BLaER1 treated with 17β-estradiol and CSF1 and Interleukin-3, amounts not matched to agents 10 nM and 100 nM (cell line): ENCODE measurements around the gene ZNF746.

Experiments used
- H3K27ac ChIP-seq, 11 experiments: shearing (Covaris generic); formaldehyde crosslinking; 2 replicates each; pipeline ENCODE4 v1.8.1; 2022
- H3K27me3 ChIP-seq, 11 experiments: shearing (Covaris generic); formaldehyde crosslinking; 2 replicates each; pipeline ENCODE4 v1.8.1; 2022
- H3K36me3 ChIP-seq, 11 experiments: shearing (Covaris generic); formaldehyde crosslinking; 2 replicates each; pipeline ENCODE4 v1.8.1; 2022
- H3K4me1 ChIP-seq, 10 experiments: shearing (Covaris generic); formaldehyde crosslinking; 2 replicates each; pipeline ENCODE4 v1.8.1; 2022
- H3K4me2 ChIP-seq, 11 experiments: shearing (Covaris generic); formaldehyde crosslinking; 2 replicates each; pipeline ENCODE4 v1.8.1; 2022
- H3K4me3 ChIP-seq, 10 experiments: shearing (Covaris generic); formaldehyde crosslinking; 2 replicates each; pipeline ENCODE4 v1.8.1; 2022
- H3K9ac ChIP-seq, 11 experiments: shearing (Covaris generic); formaldehyde crosslinking; 2 replicates each; pipeline ENCODE4 v1.8.1; 2022
- H3K9me3 ChIP-seq, 11 experiments: shearing (Covaris generic); formaldehyde crosslinking; replicated peaks in 1 of 11; 2 replicates each; pipeline ENCODE4 v1.8.1; 2022
- H4K20me1 ChIP-seq, 11 experiments: shearing (Covaris generic); formaldehyde crosslinking; 2 replicates each; pipeline ENCODE4 v1.8.1; 2022
- Cebpa-rat ChIP-seq, 11 experiments: shearing (Covaris generic); IDR thresholded peaks; 2 replicates each; pipeline ENCODE4 v1.8.1; 2022

Gene ZNF746

GRCh38 chr7:149432121-149432691, 65.4 kb downstream of the ZNF746 start:
- H3K27me3 ChIP-seq = no peaks in the 10 kb centered on the region
- H3K27ac ChIP-seq = no peak overlapping the region
- H4K20me1 ChIP-seq = peaks cover 0 to 38% (median 8%) of the 10 kb centered on the region in 11 experiments; a peak in 10 of 22 replicates
- no peak for TF ChIP-seq Cebpa-rat (IDR thresholded peaks at IDR 0.05)
- H3K9me3 ChIP-seq = peaks cover 0 to 21% (median 11%) of the 10 kb centered on the region in 11 experiments; a peak in 11 of 22 replicates
- H3K9ac ChIP-seq = no peak overlapping the region
- H3K36me3 ChIP-seq = peaks cover 66 to 100% (median 85%) of the 10 kb centered on the region in 11 experiments
- H3K4me3 ChIP-seq = no peak overlapping the region
- H3K4me1 ChIP-seq = peaks cover 0 to 5% (median 0%) of the 10 kb centered on the region in 10 experiments; a peak in 1 of 20 replicates
- H3K4me2 ChIP-seq = no peak overlapping the region

- peaks cover 0 to 2% (median 0%) of the 10 kb centered on the region in 10 experiments; a peak in 1 of 20 replicates for H3K4me1 ChIP-seq
- peaks cover 0 to 21% (median 11%) of the 10 kb centered on the region in 11 experiments; a peak in 11 of 22 replicates for H3K9me3 ChIP-seq
- H3K27ac ChIP-seq = no peak overlapping the region
- no peak overlapping the region for H3K9ac ChIP-seq
- no peaks in the 10 kb centered on the region for H3K27me3 ChIP-seq
- TF ChIP-seq Cebpa-rat (IDR thresholded peaks at IDR 0.05) = no peak
- peaks cover 0 to 37% (median 8%) of the 10 kb centered on the region in 11 experiments; a peak in 9 of 22 replicates for H4K20me1 ChIP-seq
- H3K36me3 ChIP-seq = peaks cover 60 to 94% (median 81%) of the 10 kb centered on the region in 11 experiments
- H3K4me3 ChIP-seq = no peak overlapping the region
- no peak overlapping the region for H3K4me2 ChIP-seq
Observed at GRCh38 chr7:149431486-149432120, 66.0 kb downstream of the ZNF746 start.

GRCh38 chr7:149430192-149430591, 67.4 kb downstream of the ZNF746 start:
- no peaks in the 10 kb centered on the region; a peak in 1 of 20 replicates for H3K4me1 ChIP-seq
- H3K27me3 ChIP-seq = peaks cover 0 to 2% (median 0%) of the 10 kb centered on the region in 11 experiments; a peak in 1 of 22 replicates
- H3K9ac ChIP-seq = no peak overlapping the region
- H3K9me3 ChIP-seq = peaks cover 0 to 21% (median 11%) of the 10 kb centered on the region in 11 experiments; a peak in 11 of 22 replicates
- H3K36me3 ChIP-seq = peaks cover 46 to 79% (median 67%) of the 10 kb centered on the region in 11 experiments
- H4K20me1 ChIP-seq = peaks cover 0 to 44% (median 8%) of the 10 kb centered on the region in 11 experiments; a peak in 9 of 22 replicates
- no peak overlapping the region for H3K4me2 ChIP-seq
- no peak overlapping the region for H3K4me3 ChIP-seq
- no peak overlapping the region for H3K27ac ChIP-seq
- no peak for TF ChIP-seq Cebpa-rat (IDR thresholded peaks at IDR 0.05)

GRCh38 chr7:149427893-149428292, 69.7 kb downstream of the ZNF746 start:
- Histone ChIP-seq H3K36me3 (peaks cover 23 to 56% (median 44%) of the 10 kb centered on the region in 11 experiments), H3K9me3 (peaks cover 0 to 14% (median 10%) of the 10 kb centered on the region in 11 experiments; a peak in 11 of 22 replicates)
- no peak for TF ChIP-seq Cebpa-rat (IDR thresholded peaks at IDR 0.05)

GRCh38 chr7:149427096-149427680, 70.4 kb downstream of the ZNF746 start:
- Histone ChIP-seq H3K4me3 (no peak overlapping the region), H3K27me3 (peaks cover 18 to 32% (median 24%) of the 10 kb centered on the region in 11 experiments), H4K20me1 (peaks cover 0 to 52% (median 8%) of the 10 kb centered on the region in 11 experiments; a peak in 9 of 22 replicates), H3K36me3 (peaks cover 15 to 49% (median 37%) of the 10 kb centered on the region in 11 experiments), H3K9me3 (peaks cover 0 to 7% (median 3%) of the 10 kb centered on the region in 11 experiments; a peak in 10 of 22 replicates), H3K27ac (no peak overlapping the region), H3K4me1 (peaks cover 0 to 8% (median 6%) of the 10 kb centered on the region in 10 experiments; a peak in 11 of 20 replicates), H3K9ac (no peak overlapping the region), H3K4me2 (no peak overlapping the region)
- no peak for TF ChIP-seq Cebpa-rat (IDR thresholded peaks at IDR 0.05)

More at GRCh38 chr7:149427893-149428292, 69.7 kb downstream of the ZNF746 start:
- no peak overlapping the region for H3K4me2 ChIP-seq
- peaks cover 0 to 5% (median 2%) of the 10 kb centered on the region in 10 experiments; a peak in 11 of 20 replicates for H3K4me1 ChIP-seq
- no peak overlapping the region for H3K4me3 ChIP-seq
- peaks cover 0 to 52% (median 8%) of the 10 kb centered on the region in 11 experiments; a peak in 9 of 22 replicates for H4K20me1 ChIP-seq
- H3K9ac ChIP-seq = no peak overlapping the region
- no peak overlapping the region for H3K27ac ChIP-seq
- peaks cover 13 to 25% (median 19%) of the 10 kb centered on the region in 11 experiments for H3K27me3 ChIP-seq

GRCh38 chr7:149423449-149424110, 74.0 kb downstream of the ZNF746 start:
- TF ChIP-seq Cebpa-rat (IDR thresholded peaks at IDR 0.05) = no peak
- peaks cover 22 to 43% (median 33%) of the 10 kb centered on the region in 11 experiments for H3K27me3 ChIP-seq
- no peak overlapping the region for H3K9ac ChIP-seq
- H3K4me3 ChIP-seq = peak overlapping the region in 2 of 10 experiments; percentile 60 to 69; a peak in 3 of 20 replicates
- peak overlapping the region in 6 of 11 experiments; percentile 77 to 91 (median 84); a peak in 7 of 22 replicates for H3K4me2 ChIP-seq
- H3K27ac ChIP-seq = no peak overlapping the region
- H3K9me3 ChIP-seq = no peaks in the 10 kb centered on the region
- peaks cover 0 to 12% (median 7%) of the 10 kb centered on the region in 10 experiments; a peak in 14 of 20 replicates for H3K4me1 ChIP-seq
- H4K20me1 ChIP-seq = peaks cover 0 to 27% (median 7%) of the 10 kb centered on the region in 11 experiments; a peak in 7 of 22 replicates
- peaks cover 0 to 13% (median 4%) of the 10 kb centered on the region in 11 experiments; a peak in 9 of 22 replicates for H3K36me3 ChIP-seq

- Histone ChIP-seq H3K27ac (peak overlapping the region in 1 of 11 experiments; percentile 54; a peak in 1 of 22 replicates), H3K9me3 (no peaks in the 10 kb centered on the region), H3K9ac (peak overlapping the region; percentile 13 to 71 (median 63); a peak in 21 of 22 replicates), H3K4me2 (peak overlapping the region; percentile 76 to 91 (median 84)), H4K20me1 (peaks cover 0 to 26% (median 6%) of the 10 kb centered on the region in 11 experiments; a peak in 7 of 22 replicates), H3K36me3 (peaks cover 0 to 10% (median 4%) of the 10 kb centered on the region in 11 experiments; a peak in 6 of 22 replicates), H3K4me1 (peaks cover 0 to 12% (median 7%) of the 10 kb centered on the region in 10 experiments; a peak in 14 of 20 replicates), H3K27me3 (peaks cover 22 to 43% (median 33%) of the 10 kb centered on the region in 11 experiments), H3K4me3 (peak overlapping the region; percentile 50 to 69 (median 56))
- TF ChIP-seq Cebpa-rat (IDR thresholded peaks at IDR 0.05) = no peak
Observed at GRCh38 chr7:149422914-149423301, 74.7 kb downstream of the ZNF746 start.
